Gastrocnemius medialis (tissue), 4 donors: ENCODE measurements around the gene PRKACG.

Experiments used
- CTCF ChIP-seq, 5 experiments: fragments of 450-650 bp in 3 of 5; fragments of 200-600 bp in 2 of 5; sonication (generic) in 2 of 5; IDR thresholded peaks in 4 of 5; conservative IDR thresholded peaks in 1 of 5; 1 replicate in 4 of 5; 2 replicates in 1 of 5; pipeline ENCODE4 v1.5.1; 2016 to 2019; ENCODE audit warnings: antibody characterized with exemption in 5 of 5, mild to moderate bottlenecking in 3 of 5, moderate library complexity in 3 of 5
- POLR2A ChIP-seq, 2 donors: fragments of 450-650 bp; IDR thresholded peaks; one replicate each; pipeline ENCODE4 v1.6.1; 2017; ENCODE audit warnings: antibody characterized with exemption in 2 of 2, mild to moderate bottlenecking in 2 of 2, moderate library complexity in 2 of 2

GRCh38 chr9:69036799-69037198 is 22.9 kb upstream of the PRKACG start:
- TF ChIP-seq CTCF (IDR thresholded peaks at IDR 0.05 in 4 of 5, conservative IDR thresholded peaks at IDR 0.05 in 1 of 5) (no peak), POLR2A (IDR thresholded peaks at IDR 0.05) (no peak)
